Measurements from ENCODE around the gene SERF2. TPM values are rescaled to one million over a fixed set of nuclear protein-coding genes. Genes with fewer than 3 reads are reported as not detected.

SERF2 gene
- total and polyA plus RNA-seq, 2 of the 13 experiments (the other 11 are each of a cell fraction or from before 2014, with no cell fraction given) = 811 to 1,257 TPM

DNA sequence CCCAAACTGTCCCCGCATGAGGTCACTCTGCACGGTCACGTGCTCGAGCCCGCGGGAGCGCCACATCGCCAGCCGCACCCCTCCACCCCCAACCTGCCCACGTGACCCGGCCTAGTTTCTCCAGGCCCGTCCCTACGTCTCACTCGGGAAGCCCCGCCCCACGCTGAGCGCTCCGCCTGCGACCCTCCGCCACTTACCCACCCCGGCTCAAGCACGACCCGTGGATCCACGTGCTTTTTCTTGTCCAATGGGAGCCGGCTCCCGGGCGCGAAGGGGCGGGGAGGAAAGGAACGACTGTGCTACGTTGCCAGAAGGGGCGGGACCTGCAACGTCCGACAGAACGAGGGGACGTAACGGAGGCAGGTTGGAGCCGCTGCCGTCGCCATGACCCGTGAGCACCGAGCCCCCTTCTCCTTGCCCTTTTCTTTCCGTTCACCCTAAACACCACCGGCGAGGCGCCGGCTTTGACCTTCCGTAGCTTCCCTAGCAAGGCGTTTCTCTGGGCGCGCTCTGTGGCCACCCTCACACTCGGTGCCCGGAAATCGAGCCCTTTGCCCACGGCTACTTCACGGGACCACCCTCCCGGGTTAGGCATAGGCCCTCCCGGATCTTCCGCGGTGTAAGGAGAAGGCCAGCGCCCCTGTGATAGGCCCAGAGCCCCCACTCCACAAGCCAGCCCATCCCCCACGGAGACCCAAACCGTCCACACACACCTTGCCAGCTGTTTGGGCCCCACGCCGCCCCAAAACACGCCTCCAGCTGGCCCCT lies at the start of gene SERF2 (continued):
- TF ChIP-seq, protein P1, sequence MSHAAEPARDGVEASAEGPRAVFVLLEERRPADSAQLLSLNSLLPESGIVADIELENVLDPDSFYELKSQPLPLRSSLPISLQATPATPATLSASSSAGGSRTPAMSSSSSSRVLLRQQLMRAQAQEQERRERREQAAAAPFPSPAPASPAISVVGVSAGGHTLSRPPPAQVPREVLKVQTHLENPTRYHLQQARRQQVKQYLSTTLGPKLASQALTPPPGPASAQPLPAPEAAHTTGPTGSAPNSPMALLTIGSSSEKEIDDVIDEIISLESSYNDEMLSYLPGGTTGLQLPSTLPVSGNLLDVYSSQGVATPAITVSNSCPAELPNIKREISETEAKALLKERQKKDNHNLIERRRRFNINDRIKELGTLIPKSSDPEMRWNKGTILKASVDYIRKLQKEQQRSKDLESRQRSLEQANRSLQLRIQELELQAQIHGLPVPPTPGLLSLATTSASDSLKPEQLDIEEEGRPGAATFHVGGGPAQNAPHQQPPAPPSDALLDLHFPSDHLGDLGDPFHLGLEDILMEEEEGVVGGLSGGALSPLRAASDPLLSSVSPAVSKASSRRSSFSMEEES (CRISPR knock-in tag; IDR thresholded peaks at IDR 0.05) = peak; percentile 94
- TF ChIP-seq, protein P2, sequence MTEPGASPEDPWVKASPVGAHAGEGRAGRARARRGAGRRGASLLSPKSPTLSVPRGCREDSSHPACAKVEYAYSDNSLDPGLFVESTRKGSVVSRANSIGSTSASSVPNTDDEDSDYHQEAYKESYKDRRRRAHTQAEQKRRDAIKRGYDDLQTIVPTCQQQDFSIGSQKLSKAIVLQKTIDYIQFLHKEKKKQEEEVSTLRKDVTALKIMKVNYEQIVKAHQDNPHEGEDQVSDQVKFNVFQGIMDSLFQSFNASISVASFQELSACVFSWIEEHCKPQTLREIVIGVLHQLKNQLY (CRISPR knock-in tag; IDR thresholded peaks at IDR 0.05) = peak; percentile 28; the same call in 1 of the 2 replicates
- TF ChIP-seq ELF4 (CRISPR knock-in tag; IDR thresholded peaks at IDR 0.05; ENCODE audit: borderline replicate concordance) (no peak), TGIF2 (CRISPR knock-in tag; IDR thresholded peaks at IDR 0.05) (0 out of 2 replicates have a peak, but pooled peaks have one; percentile 6), ZFP36L1 (CRISPR knock-in tag; IDR thresholded peaks at IDR 0.05) (0 out of 2 replicates have a peak, but pooled peaks have one; percentile 15), KLF16 (CRISPR knock-in tag; IDR thresholded peaks at IDR 0.05) (0 out of 4 replicates have a peak, but pooled peaks of 1 of the 2 experiments have one; percentile 34), ZBTB38 (CRISPR knock-in tag; IDR thresholded peaks at IDR 0.05) (0 out of 2 replicates have a peak, but pooled peaks have one; percentile 38), THAP11 (CRISPR knock-in tag; IDR thresholded peaks at IDR 0.05) (peak; percentile 68), POLR2AphosphoS5 (IDR thresholded peaks at IDR 0.05; ENCODE audit: low read depth, low read length) (peak; percentile 98), MXI1 (IDR thresholded peaks at IDR 0.05; ENCODE audit: borderline replicate concordance, low read depth, low read length) (peak; percentile 65; the same call in 1 of the 3 replicates), ZKSCAN5 (CRISPR knock-in tag; IDR thresholded peaks at IDR 0.05) (peak; percentile 30; the same call in 1 of the 2 replicates), TSC22D2 (CRISPR knock-in tag; IDR thresholded peaks at IDR 0.05; ENCODE audit: borderline replicate concordance) (peak; percentile 5; the same call in 1 of the 2 replicates), IRF2 (CRISPR knock-in tag; IDR thresholded peaks at IDR 0.05) (0 out of 2 replicates have a peak, but pooled peaks have one; percentile 7), NR1H2 (CRISPR knock-in tag; IDR thresholded peaks at IDR 0.05; ENCODE audit: borderline replicate concordance, low read depth) (no peak), ZNF773 (CRISPR knock-in tag; IDR thresholded peaks at IDR 0.05; ENCODE audit: borderline replicate concordance) (no peak), ZNF562 (CRISPR knock-in tag; IDR thresholded peaks at IDR 0.05; ENCODE audit: borderline replicate concordance) (no peak), HOXA5 (CRISPR knock-in tag; IDR thresholded peaks at IDR 0.05) (no peak; the same call in 1 of the 2 replicates), ZNF432 (CRISPR knock-in tag; IDR thresholded peaks at IDR 0.05; ENCODE audit: borderline replicate concordance) (no peak), EHMT2 (IDR thresholded peaks at IDR 0.05; ENCODE audit: borderline replicate concordance, low read depth, low read length) (no peak)
- TF ChIP-seq, protein P3, sequence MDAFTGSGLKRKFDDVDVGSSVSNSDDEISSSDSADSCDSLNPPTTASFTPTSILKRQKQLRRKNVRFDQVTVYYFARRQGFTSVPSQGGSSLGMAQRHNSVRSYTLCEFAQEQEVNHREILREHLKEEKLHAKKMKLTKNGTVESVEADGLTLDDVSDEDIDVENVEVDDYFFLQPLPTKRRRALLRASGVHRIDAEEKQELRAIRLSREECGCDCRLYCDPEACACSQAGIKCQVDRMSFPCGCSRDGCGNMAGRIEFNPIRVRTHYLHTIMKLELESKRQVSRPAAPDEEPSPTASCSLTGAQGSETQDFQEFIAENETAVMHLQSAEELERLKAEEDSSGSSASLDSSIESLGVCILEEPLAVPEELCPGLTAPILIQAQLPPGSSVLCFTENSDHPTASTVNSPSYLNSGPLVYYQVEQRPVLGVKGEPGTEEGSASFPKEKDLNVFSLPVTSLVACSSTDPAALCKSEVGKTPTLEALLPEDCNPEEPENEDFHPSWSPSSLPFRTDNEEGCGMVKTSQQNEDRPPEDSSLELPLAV (CRISPR knock-in tag; conservative IDR thresholded peaks at IDR 0.05; ENCODE audit: low read depth) = no peak
- TF ChIP-seq, protein P4, sequence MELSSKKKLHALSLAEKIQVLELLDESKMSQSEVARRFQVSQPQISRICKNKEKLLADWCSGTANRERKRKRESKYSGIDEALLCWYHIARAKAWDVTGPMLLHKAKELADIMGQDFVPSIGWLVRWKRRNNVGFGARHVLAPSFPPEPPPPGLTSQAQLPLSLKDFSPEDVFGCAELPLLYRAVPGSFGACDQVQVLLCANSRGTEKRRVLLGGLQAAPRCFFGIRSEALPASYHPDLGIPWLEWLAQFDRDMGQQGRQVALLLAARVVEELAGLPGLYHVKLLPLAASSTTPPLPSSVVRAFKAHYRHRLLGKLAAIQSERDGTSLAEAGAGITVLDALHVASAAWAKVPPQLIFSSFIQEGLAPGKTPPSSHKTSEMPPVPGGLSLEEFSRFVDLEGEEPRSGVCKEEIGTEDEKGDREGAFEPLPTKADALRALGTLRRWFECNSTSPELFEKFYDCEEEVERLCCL (CRISPR knock-in tag; IDR thresholded peaks at IDR 0.05; ENCODE audit: borderline replicate concordance) = peak; percentile 70; the same call in 1 of the 2 replicates
- TF ChIP-seq, protein P5, sequence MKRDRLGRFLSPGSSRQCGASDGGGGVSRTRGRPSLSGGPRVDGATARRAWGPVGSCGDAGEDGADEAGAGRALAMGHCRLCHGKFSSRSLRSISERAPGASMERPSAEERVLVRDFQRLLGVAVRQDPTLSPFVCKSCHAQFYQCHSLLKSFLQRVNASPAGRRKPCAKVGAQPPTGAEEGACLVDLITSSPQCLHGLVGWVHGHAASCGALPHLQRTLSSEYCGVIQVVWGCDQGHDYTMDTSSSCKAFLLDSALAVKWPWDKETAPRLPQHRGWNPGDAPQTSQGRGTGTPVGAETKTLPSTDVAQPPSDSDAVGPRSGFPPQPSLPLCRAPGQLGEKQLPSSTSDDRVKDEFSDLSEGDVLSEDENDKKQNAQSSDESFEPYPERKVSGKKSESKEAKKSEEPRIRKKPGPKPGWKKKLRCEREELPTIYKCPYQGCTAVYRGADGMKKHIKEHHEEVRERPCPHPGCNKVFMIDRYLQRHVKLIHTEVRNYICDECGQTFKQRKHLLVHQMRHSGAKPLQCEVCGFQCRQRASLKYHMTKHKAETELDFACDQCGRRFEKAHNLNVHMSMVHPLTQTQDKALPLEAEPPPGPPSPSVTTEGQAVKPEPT (CRISPR knock-in tag; IDR thresholded peaks at IDR 0.05; ENCODE audit: low read depth) = 0 out of 2 replicates have a peak, but pooled peaks have one; percentile 48

Measured in HepG2 (cell line).